ENCODE results near the gene DQX1.
"Not testable (repeated sequence)": the region's sequence is repeated elsewhere in the genome, so short reads cannot be mapped to it uniquely, and the experiment has no call there.

DQX1 gene

GRCh38 chr2:74525717-74526648 lies at the start of gene DQX1:
TSS of gene DQX1 (minus strand) at chr2:74526231. CDS start at chr2:74525729, 502 bp downstream.
- peak; percentile 69 for DNase-seq

- DNase-seq: no peak
Measured at GRCh38 chr2:74575320-74575719, 49.3 kb upstream of the DQX1 start.

GRCh38 chr2:74573747-74574562 lies 47.9 kb upstream of the DQX1 start:
- no peak for DNase-seq

- no peak for DNase-seq
Measured at GRCh38 chr2:74572178-74572925, 46.3 kb upstream of the DQX1 start.

- DNase-seq: no peak
Measured at GRCh38 chr2:74571058-74571457, 45.0 kb upstream of the DQX1 start.

- DNase-seq: no peak
Measured at GRCh38 chr2:74569686-74570085, 43.7 kb upstream of the DQX1 start.

GRCh38 chr2:74567881-74568280 lies 41.9 kb upstream of the DQX1 start:
- no peak for DNase-seq

- no peak for DNase-seq
Measured at GRCh38 chr2:74566754-74567085, 40.7 kb upstream of the DQX1 start.

GRCh38 chr2:74566076-74566753 lies 40.2 kb upstream of the DQX1 start:
- no peak for DNase-seq

- DNase-seq: no peak
Measured at GRCh38 chr2:74564222-74564621, 38.2 kb upstream of the DQX1 start.

- no peak for DNase-seq
Measured at GRCh38 chr2:74562126-74562775, 36.2 kb upstream of the DQX1 start.

GRCh38 chr2:74561022-74561421 lies 35.0 kb upstream of the DQX1 start:
- not testable (repeated sequence) for DNase-seq

GRCh38 chr2:74560591-74560990 lies 34.6 kb upstream of the DQX1 start:
- no peak for DNase-seq

- DNase-seq: no peak
Measured at GRCh38 chr2:74559912-74560311, 33.9 kb upstream of the DQX1 start.

GRCh38 chr2:74558284-74559230 lies 32.5 kb upstream of the DQX1 start:
- no peak for DNase-seq

- no peak for DNase-seq
Measured at GRCh38 chr2:74556831-74557370, 30.9 kb upstream of the DQX1 start.

- no peak for DNase-seq
Measured at GRCh38 chr2:74556159-74556558, 30.1 kb upstream of the DQX1 start.

- DNase-seq: no peak
Measured at GRCh38 chr2:74555610-74556103, 29.6 kb upstream of the DQX1 start.

- DNase-seq: peak; percentile 39
Measured at GRCh38 chr2:74554820-74555531, 28.9 kb upstream of the DQX1 start.

Data from CD4-positive, alpha-beta T cell treated with Interleukin-15 for 1 hour (primary cell).